Endodermal cell (in vitro differentiated cells): Measurements from ENCODE around the gene SRPRB. TPM values are rescaled to one million over a fixed set of nuclear protein-coding genes. Genes with fewer than 3 reads are reported as not detected.

Experiments used
- DNase-seq: peaks from one replicate; pipeline ENCODE4 v3.0.0-alpha.2; 2017
- H3K27ac ChIP-seq: 2 replicates; pipeline ENCODE4 v1.5.1; 2013; ENCODE audit warnings: mild to moderate bottlenecking, low read depth, low read length, moderate library complexity
- H3K27me3 ChIP-seq: 2 replicates; pipeline ENCODE4 v1.6.1; 2013; ENCODE audit warnings: mild to moderate bottlenecking, low read length, moderate library complexity; ENCODE audit not compliant: insufficient read depth, control insufficient read depth, poor library complexity, severe bottlenecking
- H3K36me3 ChIP-seq: 2 replicates; pipeline ENCODE4 v1.7.0; 2013; ENCODE audit warnings: mild to moderate bottlenecking, low read length, moderate library complexity; ENCODE audit not compliant: control insufficient read depth, insufficient read depth
- H3K4me1 ChIP-seq: one replicate; pipeline ENCODE4 v1.7.0; 2013; ENCODE audit warnings: low read length; ENCODE audit not compliant: control insufficient read depth, insufficient read depth
- H3K4me3 ChIP-seq: 2 replicates; pipeline ENCODE4 v1.5.1; 2013; ENCODE audit warnings: mild to moderate bottlenecking, low read length, moderate library complexity
- H3K9ac ChIP-seq: 2 replicates; pipeline ENCODE4 v1.6.1; 2013; ENCODE audit warnings: mild to moderate bottlenecking, low read length, moderate library complexity; ENCODE audit not compliant: poor library complexity, severe bottlenecking; ENCODE audit errors: extremely low read depth
- H3K9me3 ChIP-seq: 2 replicates; pipeline ENCODE4 v1.6.1; 2013; ENCODE audit warnings: mild to moderate bottlenecking, low read length, moderate library complexity; ENCODE audit not compliant: control insufficient read depth
- H3K27ac Mint-ChIP-seq: 2 replicates; pipeline ENCODE4 v1.8.0; 2020; ENCODE audit warnings: mixed read lengths
- H3K27me3 Mint-ChIP-seq: 2 replicates; pipeline ENCODE4 v1.8.0; 2021; ENCODE audit warnings: mild to moderate bottlenecking, mixed read lengths; ENCODE audit not compliant: insufficient read depth
- H3K36me3 Mint-ChIP-seq: 2 replicates; pipeline ENCODE4 v1.8.0; 2020; ENCODE audit warnings: low read depth, mixed read lengths
- H3K4me1 Mint-ChIP-seq: 2 replicates; pipeline ENCODE4 v1.8.0; 2020; ENCODE audit warnings: mixed read lengths
- H3K4me3 Mint-ChIP-seq: 2 replicates; pipeline ENCODE4 v1.8.0; 2020; ENCODE audit warnings: mild to moderate bottlenecking, moderate library complexity, mixed read lengths
- H3K9me3 Mint-ChIP-seq: 2 replicates; pipeline ENCODE4 v1.8.0; 2020; ENCODE audit warnings: mild to moderate bottlenecking, mixed read lengths
- CTCF ChIP-seq: fragments of 200-600 bp; sonication (generic); conservative IDR thresholded peaks from 2 replicates; pipeline ENCODE4 v1.5.0; 2021; ENCODE audit warnings: antibody characterized with exemption, mild to moderate bottlenecking
- WGBS, 2 experiments: methylation state at CpG; one replicate each; pipeline versions ENCODE4 v1.1.5 to v1.1.7; 2013; ENCODE audit warnings: missing lambda C conversion rate in 2 of 2, mixed read lengths in 1 of 2; ENCODE audit not compliant: insufficient coverage in 1 of 2, insufficient read length in 1 of 2; 5-methylcytosine and 5-hydroxymethylcytosine counted together
- total RNA-seq, 2 donors: library from RNA; stranded (reverse); fragmentation: NEBNext Ultra II Directional in 1 of 2; extraction: Animal tissue kit (Norgen Biotek cat#: 25700) in 1 of 2; gene quantifications; 2 replicates in 1 of 2; 3 replicates in 1 of 2; pipeline ENCODE4 v1.2.1, GENCODE V29; 2021

SRPRB gene
- total RNA-seq, 2 donors from 2014 or later: 26.1 to 33.6 TPM

GRCh38 chr3:133775309-133775708 is 30.3 kb upstream of the SRPRB start:
- H3K9ac ChIP-seq: no peak overlapping the region
- no peaks in the 10 kb centered on the region for H3K9me3 ChIP-seq
- no peaks in the 10 kb centered on the region for H3K36me3 ChIP-seq
- no peaks in the 10 kb centered on the region for H3K4me1 Mint-ChIP-seq
- no peak for TF ChIP-seq CTCF
- no peak for DNase-seq
- no peaks in the 10 kb centered on the region for H3K27me3 ChIP-seq
- no peak overlapping the region for H3K4me3 Mint-ChIP-seq
- H3K27ac ChIP-seq: no peak overlapping the region
- 92 to 93% methylated on average over 8 to 9 of the region's 9 CpGs for WGBS, 2 experiments
- no peaks in the 10 kb centered on the region for H3K4me1 ChIP-seq
- no peaks in the 10 kb centered on the region for H3K36me3 Mint-ChIP-seq
- no peak overlapping the region for H3K4me3 ChIP-seq
- H3K9me3 Mint-ChIP-seq: no peaks in the 10 kb centered on the region
- H3K27ac Mint-ChIP-seq: no peak overlapping the region
- H3K27me3 Mint-ChIP-seq: no peaks in the 10 kb centered on the region

GRCh38 chr3:133775835-133776234 is 29.8 kb upstream of the SRPRB start:
- no peaks in the 10 kb centered on the region for H3K9me3 Mint-ChIP-seq
- Histone ChIP-seq H3K27ac (no peak overlapping the region), H3K4me1 (no peaks in the 10 kb centered on the region), H3K27me3 (no peaks in the 10 kb centered on the region), H3K36me3 (no peaks in the 10 kb centered on the region), H3K9me3 (no peaks in the 10 kb centered on the region), H3K4me3 (no peak overlapping the region), H3K9ac (no peak overlapping the region)
- no peak overlapping the region for H3K4me3 Mint-ChIP-seq
- no peak overlapping the region for H3K27ac Mint-ChIP-seq
- H3K4me1 Mint-ChIP-seq: no peaks in the 10 kb centered on the region
- DNase-seq: no peak
- 93 to 94% methylated on average over 3 to 5 of the region's 5 CpGs for WGBS, 2 experiments
- no peak for TF ChIP-seq CTCF
- no peaks in the 10 kb centered on the region for H3K36me3 Mint-ChIP-seq
- H3K27me3 Mint-ChIP-seq: no peaks in the 10 kb centered on the region

DNA sequence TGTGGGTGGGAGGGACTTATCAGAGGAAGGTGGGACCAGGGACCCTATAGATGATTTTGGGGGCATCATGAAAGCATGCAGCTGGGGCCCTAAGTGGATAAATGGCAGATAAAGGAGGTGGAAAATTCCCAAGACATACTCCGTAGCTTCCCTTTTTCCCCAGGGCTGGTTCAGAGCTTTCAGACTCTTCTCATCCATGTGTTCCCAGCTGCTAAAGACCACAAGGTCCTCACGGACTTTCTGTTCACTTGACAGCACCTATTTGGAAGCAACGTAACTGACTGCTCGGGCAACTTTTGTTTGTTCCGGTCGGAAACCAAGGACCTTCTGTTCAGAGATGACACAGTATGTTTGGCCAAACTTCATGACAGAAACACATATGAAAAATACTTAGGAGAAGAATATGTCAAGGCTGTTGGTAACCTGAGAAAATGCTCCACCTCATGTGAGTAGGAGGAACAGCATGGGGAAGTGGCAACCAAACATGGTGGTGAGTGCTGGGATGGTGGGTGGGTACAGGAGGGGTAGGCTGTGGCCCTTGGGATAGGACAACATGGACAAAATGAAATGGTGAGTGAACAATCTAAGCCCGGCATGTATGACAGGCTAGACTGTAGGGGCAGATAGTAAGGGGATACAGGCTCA is 28.7 kb upstream of the SRPRB start:
- no peak overlapping the region for H3K4me3 ChIP-seq
- Mint-ChIP-seq H3K4me1 (no peaks in the 10 kb centered on the region), H3K36me3 (no peaks in the 10 kb centered on the region), H3K9me3 (no peaks in the 10 kb centered on the region), H3K27me3 (no peaks in the 10 kb centered on the region), H3K27ac (no peak overlapping the region), H3K4me3 (no peak overlapping the region)
- H3K9ac ChIP-seq: no peak overlapping the region
- TF ChIP-seq CTCF: peak; percentile 28
- no peak overlapping the region for H3K27ac ChIP-seq
- H3K4me1 ChIP-seq: no peaks in the 10 kb centered on the region
- DNase-seq: no peak
- H3K9me3 ChIP-seq: no peaks in the 10 kb centered on the region
- 92 to 93% methylated on average over 7 of the region's 7 CpGs for WGBS, 2 experiments
- H3K36me3 ChIP-seq: no peaks in the 10 kb centered on the region
- H3K27me3 ChIP-seq: no peaks in the 10 kb centered on the region
